NCI-H526 (cell line): Measurements from ENCODE around the gene PRAMEF18.
A peak's percentile ranks its signal among the peaks of the same experiment; 100 is the strongest.
"Not testable (repeated sequence)": the region's sequence is repeated elsewhere in the genome, so short reads cannot be mapped to it uniquely, and the experiment has no call there.

Experiments used
- DNase-seq, 2 experiments: peaks; one replicate each; lab custom pipeline; 2025; lab: John Stamatoyannopoulos, UW

Gene PRAMEF18

DNA sequence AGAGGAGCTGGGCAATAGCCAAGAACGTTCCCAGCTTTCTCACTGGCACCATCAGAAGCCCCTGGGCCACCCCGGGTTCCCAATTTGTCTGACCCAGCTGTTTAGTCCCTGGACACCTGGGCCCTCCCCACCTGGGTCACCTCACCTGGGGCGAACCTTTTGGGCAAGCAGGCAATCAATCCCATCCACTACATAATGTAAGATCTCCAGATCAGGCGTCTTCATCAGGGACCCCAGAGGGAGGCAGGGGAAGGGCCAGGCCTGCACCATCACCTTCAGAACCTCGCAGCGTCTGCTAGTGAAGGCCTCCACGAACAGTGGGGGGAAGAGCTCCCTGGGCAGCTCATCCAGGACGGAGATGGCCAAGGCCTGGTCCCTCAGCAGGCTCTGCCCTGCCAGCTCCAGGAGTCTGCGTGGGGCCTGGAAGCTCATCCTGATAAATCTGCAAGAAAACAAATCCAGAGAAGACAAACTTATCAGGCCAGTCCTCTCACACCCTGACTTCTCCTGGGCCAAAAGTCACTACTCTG, at the start of gene PRAMEF18:
PRAMEF18 (minus strand) TSS at position 480 of the 530 bp plus-strand sequence; CDS start at position 432, 48 bp downstream.
- not testable (repeated sequence) for DNase-seq

DNA sequence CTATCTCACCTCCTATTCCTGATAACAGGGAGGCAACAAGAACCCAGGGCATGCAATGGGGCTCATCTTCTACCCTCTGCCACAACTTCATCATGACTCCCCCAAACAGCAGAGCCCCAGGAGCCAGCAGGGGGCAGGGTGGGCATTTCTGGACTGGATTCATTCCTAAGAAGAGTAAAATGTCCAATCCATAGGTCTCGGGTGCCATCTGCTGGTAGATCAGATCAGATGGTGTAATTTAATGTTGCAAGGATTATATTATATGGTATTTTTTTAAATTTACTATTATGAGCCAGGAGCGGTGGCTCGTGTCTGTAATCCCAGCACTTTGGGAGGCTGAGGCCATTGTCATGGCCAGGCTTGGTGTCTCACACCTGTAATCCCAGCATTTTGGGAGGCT, 39.2 kb upstream of the PRAMEF18 start:
- not testable (repeated sequence) for DNase-seq

- not testable (repeated sequence) for DNase-seq
These were observed 27.9 kb upstream of the PRAMEF18 start, which contains the start of gene PRAMEF5 for GRCh38 chr1:13253898-13254297. TSS of gene PRAMEF5 (plus strand) at chr1:13254198. CDS start at chr1:13259269, 5,071 bp downstream.

DNA sequence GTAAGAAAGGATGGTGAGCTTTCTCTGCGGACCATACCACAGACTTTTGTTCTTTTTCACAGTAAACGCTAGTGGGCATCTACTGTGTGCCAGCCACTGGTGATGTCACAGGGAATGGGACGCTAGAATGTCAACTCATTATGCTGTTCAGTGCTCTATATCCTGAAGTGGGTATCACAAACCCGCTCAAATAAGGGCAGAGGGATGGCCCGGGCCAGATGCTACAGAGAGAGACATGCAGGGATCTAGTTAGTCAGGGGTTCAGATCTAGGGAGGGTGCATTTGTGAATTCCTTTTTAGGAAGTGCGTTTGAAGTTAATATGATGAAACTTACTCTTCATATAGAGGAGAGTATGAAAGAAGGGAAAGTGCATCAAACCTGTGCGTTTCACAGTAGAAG, 21.2 kb upstream of the PRAMEF18 start:
- DNase-seq: not testable (repeated sequence)

- not testable (repeated sequence) for DNase-seq
These were observed 20.6 kb upstream of the PRAMEF18 start for GRCh38 chr1:13246554-13246871.

DNA sequence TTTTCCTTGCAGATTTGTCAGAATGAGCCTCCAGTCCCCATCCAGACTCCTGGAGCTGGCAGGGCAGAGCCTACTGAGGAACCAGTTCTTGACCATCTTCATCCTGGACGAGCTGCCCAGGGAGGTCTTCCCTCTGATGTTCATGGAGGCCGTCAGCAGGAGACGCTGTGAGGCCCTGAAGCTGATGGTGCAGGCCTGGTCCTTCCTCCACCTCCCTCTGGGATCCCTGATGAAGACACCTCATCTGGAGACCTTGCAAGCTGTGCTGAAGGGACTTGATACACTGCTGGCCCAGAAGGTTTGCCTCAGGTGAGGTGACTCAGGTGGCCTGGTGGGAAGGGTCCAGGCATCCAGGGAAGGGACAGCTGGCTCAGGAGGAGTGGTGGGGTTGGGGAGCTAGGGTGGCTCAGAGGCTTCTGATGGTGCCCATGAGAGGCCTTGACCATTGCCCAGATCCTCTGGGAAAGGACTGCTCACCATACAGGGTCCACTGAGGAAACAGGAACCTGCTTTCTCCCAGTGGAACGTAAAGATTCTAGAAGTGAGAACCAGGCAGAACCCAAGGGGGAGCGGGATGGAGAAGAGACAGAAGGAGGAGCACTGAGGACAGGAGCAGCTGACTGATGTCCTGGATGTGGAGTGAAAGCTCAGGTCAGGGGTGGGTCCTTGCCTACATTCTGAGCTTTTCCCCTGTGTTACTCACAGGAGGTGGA, 20.0 kb upstream of the PRAMEF18 start:
- DNase-seq: not testable (repeated sequence)

DNA sequence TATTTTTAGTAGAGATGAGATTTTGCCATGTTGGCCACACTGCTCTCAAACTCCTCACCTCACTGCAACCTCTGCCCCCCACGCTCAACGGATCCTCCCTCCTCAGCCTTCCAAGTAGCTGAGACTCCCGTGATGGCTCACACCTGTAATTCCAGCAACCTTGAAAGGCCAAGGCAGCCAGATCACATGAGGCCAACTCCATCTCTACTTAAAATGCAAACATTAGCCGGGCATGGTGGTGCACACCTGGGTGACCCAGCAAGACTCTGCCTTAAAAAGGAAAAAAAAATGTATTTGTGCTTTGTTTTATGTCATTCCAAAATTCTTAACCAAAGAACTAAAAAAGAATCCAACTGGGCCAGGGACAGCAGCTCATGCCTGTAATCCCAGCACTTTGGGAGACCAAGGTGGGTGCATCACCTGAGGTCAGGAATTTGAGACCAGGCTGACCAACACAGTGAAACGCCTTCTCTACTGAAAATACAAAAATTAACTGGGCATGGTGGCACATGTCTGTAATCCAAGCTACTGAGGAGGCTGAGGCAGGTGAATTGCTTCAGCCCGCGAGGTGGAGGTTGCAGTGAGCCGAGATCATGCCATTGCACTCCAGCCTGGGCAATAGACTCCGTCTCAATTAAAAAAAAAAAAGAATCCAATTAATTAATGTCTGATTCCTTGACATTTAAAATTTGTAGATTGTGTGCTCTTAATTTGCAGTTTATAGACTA, 17.7 kb upstream of the PRAMEF18 start:
- DNase-seq: not testable (repeated sequence)

DNA sequence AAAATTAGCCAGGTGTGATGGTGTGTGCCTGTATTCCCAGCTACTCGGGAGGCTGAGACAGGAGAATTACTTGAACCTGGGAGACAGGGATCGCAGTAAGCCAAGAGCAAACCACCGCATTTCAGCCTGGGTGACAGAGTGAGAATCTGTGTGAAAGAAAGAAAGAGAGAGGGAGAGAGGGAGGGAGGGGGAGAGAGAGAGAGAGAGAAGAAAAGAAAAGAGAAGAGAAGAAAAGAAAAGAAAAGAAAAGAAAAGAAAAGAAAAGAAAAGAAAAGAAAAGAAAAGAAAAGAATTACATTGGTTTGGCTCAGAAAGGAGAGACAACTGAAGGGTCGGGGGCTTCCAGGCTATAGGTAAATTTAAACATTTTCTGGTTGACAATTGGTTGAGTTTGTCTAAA, 13.7 kb upstream of the PRAMEF18 start:
- not testable (repeated sequence) for DNase-seq

GRCh38 chr1:13237572-13237971, 11.6 kb upstream of the PRAMEF18 start:
- DNase-seq: not testable (repeated sequence)

- not testable (repeated sequence) for DNase-seq
These were observed 8.1 kb upstream of the PRAMEF18 start for GRCh38 chr1:13234057-13234456.

DNA sequence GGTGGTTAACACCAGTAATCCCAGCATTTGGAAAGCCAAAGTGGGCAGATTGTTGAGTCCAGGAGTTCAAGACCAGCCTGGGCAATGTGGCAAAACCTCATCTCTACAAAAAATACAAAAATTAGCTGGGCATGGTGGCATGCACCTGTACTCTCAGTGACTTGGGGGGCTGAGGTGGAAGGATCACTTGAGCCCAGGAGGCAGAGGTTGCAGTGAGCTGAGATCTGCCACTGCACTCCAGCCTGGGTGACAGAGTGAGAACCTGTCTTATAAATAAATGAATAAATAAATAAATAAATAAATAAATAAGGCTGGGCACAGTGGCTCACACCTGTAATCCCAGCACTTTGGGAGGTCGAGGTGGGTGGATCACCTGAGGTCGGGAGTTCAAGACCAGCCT, 6.1 kb upstream of the PRAMEF18 start:
- DNase-seq: not testable (repeated sequence)

DNA sequence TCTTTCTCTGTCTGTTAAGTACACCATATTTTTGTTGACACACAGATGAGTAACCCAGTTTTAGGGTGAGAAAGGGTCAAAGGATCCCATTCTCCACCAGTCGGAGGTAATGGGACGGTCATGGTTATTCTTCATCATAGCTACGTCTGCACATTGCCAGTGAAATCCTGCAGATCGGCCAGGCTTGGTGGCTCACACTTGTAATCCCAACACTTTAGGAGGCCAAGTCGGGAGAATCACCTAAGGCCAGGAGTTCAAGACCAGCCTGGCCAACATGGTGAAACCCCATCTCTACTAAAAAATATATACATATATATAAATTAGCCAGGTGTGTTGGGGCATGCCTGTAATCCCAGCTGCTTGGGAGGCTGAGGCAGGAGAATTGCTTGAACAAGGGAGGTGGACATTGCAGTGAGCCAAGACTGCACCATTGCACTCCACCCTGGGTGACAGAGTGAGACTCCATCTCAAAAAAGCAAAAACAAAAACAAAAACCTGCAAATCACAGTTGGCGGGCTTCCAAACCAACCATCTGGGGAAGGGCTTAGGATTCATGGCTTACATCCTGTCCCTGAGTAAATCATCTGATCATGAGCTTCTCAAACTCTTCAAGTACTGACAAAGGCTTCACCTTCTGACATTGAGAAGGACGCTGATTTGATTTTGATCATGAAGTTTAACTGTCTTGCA, 5.3 kb upstream of the PRAMEF18 start:
- not testable (repeated sequence) for DNase-seq

GRCh38 chr1:13230601-13231000, 4.6 kb upstream of the PRAMEF18 start:
- not testable (repeated sequence) for DNase-seq

- DNase-seq: not testable (repeated sequence)
These were observed 4.1 kb upstream of the PRAMEF18 start for GRCh38 chr1:13230096-13230495.

GRCh38 chr1:13228343-13228781, 2.4 kb upstream of the PRAMEF18 start:
- peak in 1 of 2 experiments; percentile 7 for DNase-seq

GRCh38 chr1:13227271-13228055, 1.5 kb upstream of the PRAMEF18 start:
- DNase-seq: not testable (repeated sequence)

- no peak for DNase-seq
These were observed 1.4 kb downstream of the PRAMEF18 start for GRCh38 chr1:13224480-13225060.

DNA sequence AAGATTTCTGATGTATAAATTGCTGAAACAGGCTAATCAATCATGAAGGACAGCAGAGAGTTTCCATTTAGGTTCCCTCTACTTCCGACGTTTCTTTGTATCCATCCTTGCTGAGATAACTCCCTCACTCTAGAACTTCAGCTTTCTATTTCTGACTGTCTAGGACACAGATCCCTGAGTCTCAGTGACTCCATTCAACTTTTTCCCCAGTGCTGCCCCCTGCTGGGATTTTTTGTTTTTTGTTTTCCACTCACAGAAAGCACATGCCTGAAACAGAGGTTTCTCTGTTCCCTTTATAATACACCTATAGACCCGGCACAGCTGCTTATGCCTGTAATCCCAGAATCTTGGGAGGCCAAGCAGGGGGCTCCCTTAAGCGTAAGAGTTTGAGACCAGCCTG, 3.2 kb downstream of the PRAMEF18 start:
- DNase-seq: not testable (repeated sequence)

GRCh38 chr1:13219203-13219602, 6.8 kb downstream of the PRAMEF18 start:
- DNase-seq: not testable (repeated sequence)

DNA sequence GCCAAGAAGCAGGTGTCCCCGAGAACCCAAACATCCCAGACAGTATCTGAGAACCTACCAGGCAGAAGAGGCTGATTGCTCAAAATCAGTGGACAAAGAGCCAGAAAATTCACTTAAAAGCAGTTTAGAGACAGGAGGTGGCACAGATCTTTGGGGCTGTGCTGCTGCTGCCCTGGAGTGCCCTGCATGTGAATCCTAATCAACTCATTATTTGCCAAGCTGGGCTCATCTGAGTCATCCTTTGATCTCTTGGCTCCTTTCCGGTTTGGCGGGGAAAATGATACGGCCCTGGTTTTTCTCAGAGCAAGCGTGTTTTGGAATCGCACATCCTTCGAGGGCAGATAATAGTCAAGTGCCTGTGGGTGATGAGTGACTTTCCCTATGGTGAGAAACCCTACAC, 9.3 kb downstream of the PRAMEF18 start:
- DNase-seq: not testable (repeated sequence)

- not testable (repeated sequence) for DNase-seq
These were observed 17.2 kb downstream of the PRAMEF18 start for GRCh38 chr1:13208712-13209111.
